Testis (tissue), 2 donors: ENCODE results near the gene ORC3.

Source experiments
- CTCF ChIP-seq, 3 experiments: fragments of 450-650 bp in 2 of 3; fragments of 200-600 bp in 1 of 3; sonication (generic) in 1 of 3; IDR thresholded peaks; one replicate each; pipeline ENCODE4 v1.5.1; 2016 to 2019; ENCODE audit warnings: antibody characterized with exemption in 3 of 3, mild to moderate bottlenecking in 2 of 3, moderate library complexity in 1 of 3
- POLR2A ChIP-seq: fragments of 450-650 bp; IDR thresholded peaks from one replicate; pipeline ENCODE4 v1.6.1; 2017; ENCODE audit warnings: antibody characterized with exemption, mild to moderate bottlenecking, moderate library complexity

- TF ChIP-seq CTCF (IDR thresholded peaks at IDR 0.05) (no peak), POLR2A (no peak)
Observed at GRCh38 chr6:87551799-87552198, 38.1 kb upstream of the ORC3 start.
